Smooth muscle cell (in vitro differentiated cells): ENCODE data around the gene PVALB. TPM values are rescaled to one million over a fixed set of nuclear protein-coding genes. Genes with fewer than 3 reads are reported as not detected.

ENCODE experiments used
- DNase-seq: peaks from one replicate; lab custom pipeline; 2025; ENCODE audit not compliant: unreplicated experiment; lab: John Stamatoyannopoulos, UW
- H2AFZ ChIP-seq: fragments of 200-600 bp; sonication (generic); 2 replicates; pipeline ENCODE4 v1.6.0; 2016; ENCODE audit warnings: antibody characterized with exemption, low read depth, mild to moderate bottlenecking
- H3F3A ChIP-seq: fragments of 200-600 bp; sonication (generic); 2 replicates; pipeline ENCODE4 v1.6.0; 2017; ENCODE audit warnings: antibody characterized with exemption, low read depth
- H3K27ac ChIP-seq: fragments of 200-600 bp; sonication (generic); 2 replicates; pipeline ENCODE4 v1.5.1; 2016; ENCODE audit warnings: low read depth, mild to moderate bottlenecking
- H3K27me3 ChIP-seq: fragments of 200-600 bp; sonication (generic); 2 replicates; pipeline ENCODE4 v1.6.1; 2016; ENCODE audit warnings: low read depth, mild to moderate bottlenecking
- H3K36me3 ChIP-seq: fragments of 200-600 bp; sonication (generic); 2 replicates; pipeline ENCODE4 v1.5.1; 2016; ENCODE audit warnings: low read depth
- H3K4me1 ChIP-seq: fragments of 200-600 bp; sonication (generic); 2 replicates; pipeline ENCODE4 v1.5.1; 2016; ENCODE audit warnings: low read depth
- H3K4me2 ChIP-seq: fragments of 200-600 bp; sonication (generic); 2 replicates; pipeline ENCODE4 v1.6.0; 2016; ENCODE audit warnings: mild to moderate bottlenecking
- H3K4me3 ChIP-seq: fragments of 200-600 bp; sonication (generic); 2 replicates; pipeline ENCODE4 v1.5.1; 2016; ENCODE audit warnings: mild to moderate bottlenecking
- H3K79me2 ChIP-seq: fragments of 200-600 bp; sonication (generic); 2 replicates; pipeline ENCODE4 v1.6.0; 2016; ENCODE audit warnings: low read depth, mild to moderate bottlenecking
- H3K9ac ChIP-seq: fragments of 200-600 bp; sonication (generic); 2 replicates; pipeline ENCODE4 v1.6.0; 2016; ENCODE audit warnings: low read depth
- H3K9me3 ChIP-seq: fragments of 200-600 bp; sonication (generic); replicated peaks from 2 replicates; pipeline ENCODE4 v1.5.1; 2016; ENCODE audit warnings: low read depth
- H4K20me1 ChIP-seq: fragments of 200-600 bp; sonication (generic); 2 replicates; pipeline ENCODE4 v1.6.0; 2016; ENCODE audit warnings: low read depth
- WGBS: methylation state at CpG from one replicate; pipeline ENCODE4 v1.1.7; 2016; ENCODE audit warnings: low lambda C conversion rate; 5-methylcytosine and 5-hydroxymethylcytosine counted together
- polyA plus RNA-seq: library from polyadenylated mRNA; unstranded; fragments of >200 nt; fragmentation: Nextera tagmentation; extraction: Ambion mirVana; gene quantifications from 2 replicates; pipeline ENCODE4 v1.2.1, GENCODE V29; 2016
- total RNA-seq: library from RNA; depleted of rRNA; stranded (reverse); fragments of >200 nt; gene quantifications from 2 replicates; pipeline ENCODE4 v1.2.3, GENCODE V29; 2014
- TF ChIP-seq, protein P1 (sequence below): fragments of 200-600 bp; sonication (generic); IDR thresholded peaks from 2 replicates; pipeline ENCODE4 v1.5.1; 2017; ENCODE audit warnings: borderline replicate concordance, mild to moderate bottlenecking, antibody characterized with exemption; ENCODE audit not compliant: insufficient read depth, poor library complexity, severe bottlenecking

Gene PVALB, protein sequence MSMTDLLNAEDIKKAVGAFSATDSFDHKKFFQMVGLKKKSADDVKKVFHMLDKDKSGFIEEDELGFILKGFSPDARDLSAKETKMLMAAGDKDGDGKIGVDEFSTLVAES
- not detected in 2 replicates for total RNA-seq
- not detected in 2 replicates for polyA plus RNA-seq

DNA sequence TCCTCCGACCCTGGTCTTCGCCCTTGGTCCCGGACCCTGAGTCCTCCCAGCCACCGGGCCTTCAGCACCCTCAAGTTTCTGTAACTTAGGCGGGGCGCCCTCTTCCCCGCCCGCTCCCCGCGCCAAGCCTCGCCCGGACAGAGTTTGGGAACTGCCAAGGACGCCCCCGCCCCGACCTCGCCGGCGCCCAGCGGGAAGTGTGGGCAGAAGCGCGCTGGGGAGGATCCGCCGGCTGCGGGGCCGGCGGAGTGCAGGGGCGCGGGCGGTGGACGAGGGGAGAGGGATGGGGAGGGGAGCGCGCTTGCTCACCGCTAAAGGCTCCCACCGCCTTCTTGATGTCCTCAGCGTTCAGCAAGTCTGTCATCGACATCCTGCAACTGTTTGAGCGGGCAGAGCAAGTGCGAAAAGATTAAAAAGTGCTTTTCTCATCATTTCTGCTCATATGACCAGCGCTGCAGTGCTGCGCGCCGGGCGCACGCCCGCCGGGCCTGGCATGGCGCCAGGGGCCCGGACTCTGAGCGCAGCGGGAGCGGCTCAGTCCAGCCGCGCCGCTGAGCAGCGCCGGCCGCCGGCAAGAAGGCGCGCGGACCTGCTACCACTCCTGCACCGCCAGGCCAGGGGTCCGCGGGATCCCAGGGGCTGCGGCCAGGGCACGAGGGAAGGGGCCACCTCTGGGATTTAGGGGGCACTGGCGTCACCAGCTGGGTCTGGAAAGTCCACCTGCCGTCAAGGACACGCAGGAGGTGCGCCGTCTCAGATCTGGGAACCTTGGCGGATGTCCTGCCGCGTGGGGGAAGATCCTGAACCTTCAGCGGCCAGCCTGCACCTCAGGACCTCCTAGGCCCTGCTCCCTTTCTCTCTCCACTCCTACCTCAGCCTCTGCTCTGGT is at the start of gene PVALB:
PVALB (minus strand) TSS at position 400 of the 889 bp plus-strand sequence; CDS start at position 370, 30 bp downstream.
- Histone ChIP-seq H3K4me3 (peak within 1 kb of the TSS; percentile 38), H3K36me3 (no peaks in the 10 kb centered on the region), H2AFZ (no peak within 1 kb of the TSS), H3K27ac (no peak within 1 kb of the TSS), H3K4me1 (peaks cover 12% of the 10 kb centered on the region), H3K27me3 (peaks cover 86% of the 10 kb centered on the region), H4K20me1 (no peaks in the 10 kb centered on the region), H3F3A (no peaks in the 10 kb centered on the region), H3K9ac (no peak within 1 kb of the TSS), H3K79me2 (no peaks in the 10 kb centered on the region), H3K4me2 (peak within 1 kb of the TSS; percentile 85), H3K9me3 (no peaks in the 10 kb centered on the region)
- TF ChIP-seq, protein P1, sequence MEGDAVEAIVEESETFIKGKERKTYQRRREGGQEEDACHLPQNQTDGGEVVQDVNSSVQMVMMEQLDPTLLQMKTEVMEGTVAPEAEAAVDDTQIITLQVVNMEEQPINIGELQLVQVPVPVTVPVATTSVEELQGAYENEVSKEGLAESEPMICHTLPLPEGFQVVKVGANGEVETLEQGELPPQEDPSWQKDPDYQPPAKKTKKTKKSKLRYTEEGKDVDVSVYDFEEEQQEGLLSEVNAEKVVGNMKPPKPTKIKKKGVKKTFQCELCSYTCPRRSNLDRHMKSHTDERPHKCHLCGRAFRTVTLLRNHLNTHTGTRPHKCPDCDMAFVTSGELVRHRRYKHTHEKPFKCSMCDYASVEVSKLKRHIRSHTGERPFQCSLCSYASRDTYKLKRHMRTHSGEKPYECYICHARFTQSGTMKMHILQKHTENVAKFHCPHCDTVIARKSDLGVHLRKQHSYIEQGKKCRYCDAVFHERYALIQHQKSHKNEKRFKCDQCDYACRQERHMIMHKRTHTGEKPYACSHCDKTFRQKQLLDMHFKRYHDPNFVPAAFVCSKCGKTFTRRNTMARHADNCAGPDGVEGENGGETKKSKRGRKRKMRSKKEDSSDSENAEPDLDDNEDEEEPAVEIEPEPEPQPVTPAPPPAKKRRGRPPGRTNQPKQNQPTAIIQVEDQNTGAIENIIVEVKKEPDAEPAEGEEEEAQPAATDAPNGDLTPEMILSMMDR, result no peak
- DNase-seq, result no peak
- WGBS, result 4% methylated on average over 71 of the region's 75 CpGs

DNA sequence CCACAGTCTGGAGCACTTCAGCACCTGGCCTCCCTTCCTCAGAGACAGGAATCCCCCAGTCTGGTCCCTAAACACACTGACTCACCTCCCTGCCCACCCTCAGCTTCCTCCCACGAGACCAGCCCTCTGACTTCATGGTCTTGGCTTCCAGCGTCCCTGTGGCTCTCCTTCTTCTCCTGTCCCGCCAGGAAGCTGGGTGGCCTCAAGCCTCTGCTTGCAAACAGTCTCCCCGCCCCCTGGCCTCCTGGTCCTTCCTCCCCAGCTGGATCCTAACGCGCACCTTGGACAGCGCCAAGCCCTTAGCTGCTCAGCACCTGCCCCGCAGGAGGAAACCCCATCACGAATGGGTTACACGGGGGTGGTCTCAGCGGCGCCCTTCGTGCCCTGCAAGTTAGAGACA is 48.5 kb upstream of the PVALB start:
- Histone ChIP-seq H3K9ac (no peak overlapping the region), H3K27ac (no peak overlapping the region), H3K36me3 (no peaks in the 10 kb centered on the region), H2AFZ (no peak overlapping the region), H3K4me2 (no peak overlapping the region), H3K79me2 (no peaks in the 10 kb centered on the region), H3K9me3 (no peaks in the 10 kb centered on the region), H3K4me3 (no peak overlapping the region), H3K4me1 (no peaks in the 10 kb centered on the region), H3K27me3 (no peaks in the 10 kb centered on the region), H3F3A (no peaks in the 10 kb centered on the region), H4K20me1 (no peaks in the 10 kb centered on the region)
- DNase-seq, result no peak
- TF ChIP-seq, protein P1, result no peak
- 42% methylated on average over 13 of the region's 13 CpGs for WGBS

DNA sequence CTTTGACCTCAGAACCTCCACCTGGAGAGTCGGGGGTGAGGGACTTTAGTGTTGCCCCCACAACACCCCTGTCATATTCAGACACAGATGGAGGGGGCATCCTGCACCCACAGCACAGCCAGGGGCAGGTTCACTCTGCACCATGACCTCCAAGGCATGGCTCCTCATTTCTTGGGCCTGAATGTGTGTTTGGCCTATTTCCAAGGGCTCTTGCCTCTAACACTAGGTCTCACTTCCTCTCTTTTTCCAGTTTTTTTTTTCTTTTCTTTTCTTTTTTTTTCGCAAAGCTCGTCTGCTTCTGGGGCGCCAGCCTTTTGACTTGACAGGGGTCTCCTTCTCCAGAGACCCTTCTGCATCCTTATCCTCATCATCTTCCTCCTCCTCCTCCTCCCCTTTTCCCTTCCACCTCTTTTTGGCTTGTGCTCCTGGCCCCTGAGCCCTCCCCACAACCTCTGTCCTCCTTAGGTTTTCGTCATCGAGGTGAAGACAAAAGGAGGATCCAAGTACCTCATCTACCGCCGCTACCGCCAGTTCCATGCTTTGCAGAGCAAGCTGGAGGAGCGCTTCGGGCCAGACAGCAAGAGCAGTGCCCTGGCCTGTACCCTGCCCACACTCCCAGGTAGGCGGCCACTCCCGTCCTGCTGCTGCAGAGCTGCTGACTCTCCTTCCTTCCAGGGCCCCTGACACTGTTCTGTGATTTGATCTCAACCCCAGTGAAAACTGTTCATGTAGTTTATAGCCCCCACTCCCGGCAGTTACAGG is 47.8 kb upstream of the PVALB start:
- no peak overlapping the region for H3K9ac ChIP-seq

More for the DNA sequence above, 47.8 kb upstream of the PVALB start:
- TF ChIP-seq, protein P1, result no peak
- no peak overlapping the region for H2AFZ ChIP-seq
- DNase-seq, result no peak
- no peak overlapping the region for H3K4me3 ChIP-seq
- H3K4me1 ChIP-seq, result no peaks in the 10 kb centered on the region
- H3F3A ChIP-seq, result no peaks in the 10 kb centered on the region
- no peaks in the 10 kb centered on the region for H3K27me3 ChIP-seq
- H4K20me1 ChIP-seq, result no peaks in the 10 kb centered on the region
- H3K36me3 ChIP-seq, result no peaks in the 10 kb centered on the region
- WGBS, result 89% methylated on average over 13 of the region's 14 CpGs
- H3K4me2 ChIP-seq, result no peak overlapping the region
- H3K9me3 ChIP-seq, result no peaks in the 10 kb centered on the region
- H3K79me2 ChIP-seq, result no peaks in the 10 kb centered on the region
- no peak overlapping the region for H3K27ac ChIP-seq
